Thyroid gland (tissue), 4 donors: ENCODE results near the gene NOC4L. TPM values are rescaled to one million over a fixed set of nuclear protein-coding genes. Genes with fewer than 3 reads are reported as not detected.

Experiments used
- DNase-seq, 2 donors: peaks; one replicate each; pipeline ENCODE4 v3.0.0-alpha.2; 2019
- H3K27ac ChIP-seq, 3 donors: fragments of 200-600 bp; sonication (generic); 1 replicate in 2 of 3; 2 replicates in 1 of 3; pipeline ENCODE4 v1.5.1; 2016 to 2019; ENCODE audit warnings: mild to moderate bottlenecking in 1 of 3, moderate library complexity in 1 of 3
- H3K27me3 ChIP-seq: fragments of 200-600 bp; sonication (generic); one replicate; pipeline ENCODE4 v1.5.1; 2019
- H3K36me3 ChIP-seq, 2 donors: fragments of 200-600 bp; sonication (generic); one replicate each; pipeline ENCODE4 v1.5.1; 2016 to 2019
- H3K4me1 ChIP-seq, 2 donors: fragments of 200-600 bp; sonication (generic); one replicate each; pipeline ENCODE4 v1.5.1; 2017 to 2019
- H3K4me3 ChIP-seq, 3 donors: fragments of 200-600 bp; sonication (generic); replicated peaks in 1 of 3; 1 replicate in 2 of 3; 2 replicates in 1 of 3; pipeline ENCODE4 v1.5.1; 2016; ENCODE audit warnings: mild to moderate bottlenecking in 1 of 3
- H3K9me3 ChIP-seq: fragments of 200-600 bp; sonication (generic); one replicate; pipeline ENCODE4 v1.5.1; 2017
- POLR2A ChIP-seq, 2 donors: fragments of 450-650 bp; IDR thresholded peaks; one replicate each; pipeline ENCODE4 v1.6.1; 2017; ENCODE audit warnings: antibody characterized with exemption in 2 of 2, mild to moderate bottlenecking in 2 of 2, moderate library complexity in 1 of 2
- WGBS, 2 donors: methylation state at CpG; one replicate each; pipeline ENCODE4 v1.1.5; 2017; 5-methylcytosine and 5-hydroxymethylcytosine counted together
- intact Hi-C: fragments of 100-400 bp; cut with DNase I; formaldehyde crosslinking; loops from one replicate; pipeline ENCODE4 v1.15.1; 2023
- total RNA-seq, 4 donors: library from RNA; depleted of rRNA; stranded (reverse); fragments of >200 nt; gene quantifications; one replicate each; pipeline ENCODE4 v1.2.3, GENCODE V29; 2016
- TF ChIP-seq, protein P1 (sequence below), 6 experiments: fragments of 200-600 bp in 3 of 6; fragments of 450-650 bp in 3 of 6; sonication (generic) in 3 of 6; IDR thresholded peaks; one replicate each; pipeline ENCODE4 v1.5.1; 2016 to 2019; ENCODE audit warnings: antibody characterized with exemption in 6 of 6, mild to moderate bottlenecking in 2 of 6, inconsistent platforms in 1 of 6, moderate library complexity in 1 of 6

The NOC4L gene
- total RNA-seq = 10 to 100 TPM in 2 of 4 donors, 1 to 10 TPM in 2; 9.3 to 22.4 (median 10.1) TPM

DNA sequence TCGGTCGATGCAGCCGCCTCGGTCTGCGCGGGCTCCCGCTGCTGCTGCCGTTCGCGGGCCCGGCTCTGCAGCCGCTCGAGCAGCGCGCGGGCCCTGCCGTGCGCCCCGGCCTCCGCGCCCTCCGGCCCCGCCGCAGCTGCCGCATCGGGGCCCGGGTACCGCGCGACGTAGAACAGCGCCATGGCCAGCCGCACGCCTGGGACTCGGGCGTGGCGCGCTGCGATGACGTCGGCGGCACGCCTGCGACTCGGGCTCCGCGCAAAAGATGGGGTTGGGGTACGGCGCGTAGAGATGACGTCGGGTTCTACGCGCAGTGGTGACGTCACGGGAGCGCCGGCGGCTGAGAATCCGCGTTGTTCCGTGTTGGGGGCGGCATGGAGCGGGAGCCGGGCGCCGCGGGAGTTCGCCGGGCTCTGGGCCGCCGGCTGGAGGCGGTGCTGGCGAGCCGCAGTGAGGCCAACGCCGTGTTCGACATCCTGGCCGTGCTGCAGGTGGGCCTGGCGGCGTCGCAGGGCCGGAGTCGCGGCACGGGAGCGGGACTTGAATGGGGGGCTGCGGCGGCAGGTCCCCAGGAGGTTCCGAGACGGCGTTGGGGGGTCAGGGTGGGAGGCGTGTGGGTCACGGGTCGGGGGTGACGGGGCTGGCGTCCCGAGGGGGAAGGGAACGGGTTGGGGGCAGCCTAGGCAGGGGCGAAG, at the start of gene NOC4L, which contains the start of gene DDX51:
Gene NOC4L, plus strand, starts transcription at position 343 of the 695 bp plus-strand sequence. Its CDS starts 32 bp downstream, at position 375.
Gene DDX51, minus strand, starts transcription at position 205 of the 695 bp plus-strand sequence. Its CDS starts 23 bp downstream, at position 182.
- H3K9me3 ChIP-seq = no peaks in the 10 kb centered on the region
- intact Hi-C loops = loop anchor here (10.0 kb wide), 2 partner anchors 59 to 351 kb away; partner anchors contain the start of gene FBRSL1
- H3K4me1 ChIP-seq = peaks cover 18 to 21% of the 10 kb centered on the region in 2 donors
- peak; percentile 92 to 94 for DNase-seq
- H3K4me3 ChIP-seq = peak within 1 kb of the TSS; percentile 45 to 94 (median 92)
- H3K27me3 ChIP-seq = no peaks in the 10 kb centered on the region
- TF ChIP-seq POLR2A (IDR thresholded peaks at IDR 0.05) = peak in 1 of 2 donors; percentile 68
- TF ChIP-seq, protein P1, sequence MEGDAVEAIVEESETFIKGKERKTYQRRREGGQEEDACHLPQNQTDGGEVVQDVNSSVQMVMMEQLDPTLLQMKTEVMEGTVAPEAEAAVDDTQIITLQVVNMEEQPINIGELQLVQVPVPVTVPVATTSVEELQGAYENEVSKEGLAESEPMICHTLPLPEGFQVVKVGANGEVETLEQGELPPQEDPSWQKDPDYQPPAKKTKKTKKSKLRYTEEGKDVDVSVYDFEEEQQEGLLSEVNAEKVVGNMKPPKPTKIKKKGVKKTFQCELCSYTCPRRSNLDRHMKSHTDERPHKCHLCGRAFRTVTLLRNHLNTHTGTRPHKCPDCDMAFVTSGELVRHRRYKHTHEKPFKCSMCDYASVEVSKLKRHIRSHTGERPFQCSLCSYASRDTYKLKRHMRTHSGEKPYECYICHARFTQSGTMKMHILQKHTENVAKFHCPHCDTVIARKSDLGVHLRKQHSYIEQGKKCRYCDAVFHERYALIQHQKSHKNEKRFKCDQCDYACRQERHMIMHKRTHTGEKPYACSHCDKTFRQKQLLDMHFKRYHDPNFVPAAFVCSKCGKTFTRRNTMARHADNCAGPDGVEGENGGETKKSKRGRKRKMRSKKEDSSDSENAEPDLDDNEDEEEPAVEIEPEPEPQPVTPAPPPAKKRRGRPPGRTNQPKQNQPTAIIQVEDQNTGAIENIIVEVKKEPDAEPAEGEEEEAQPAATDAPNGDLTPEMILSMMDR (IDR thresholded peaks at IDR 0.05) = peak in 2 of 6 experiments; percentile 13 to 45
- whole genome bisulfite sequencing, 2 donors = 1% methylated on average over 15 of the region's 100 CpGs
- peak within 1 kb of the TSS; percentile 74 to 83 (median 80) for H3K27ac ChIP-seq
- H3K36me3 ChIP-seq = peaks cover 26 to 29% of the 10 kb centered on the region in 2 donors

- TF ChIP-seq, protein P1 (IDR thresholded peaks at IDR 0.05) = no peak
- TF ChIP-seq POLR2A (IDR thresholded peaks at IDR 0.05) = no peak
- H3K4me3 ChIP-seq = no peak overlapping the region
- no peaks in the 10 kb centered on the region for H3K27me3 ChIP-seq
- no peak for DNase-seq
- no peaks in the 10 kb centered on the region for H3K9me3 ChIP-seq
- H3K4me1 ChIP-seq = no peaks in the 10 kb centered on the region
- intact Hi-C loops = no loop called here
- no peak overlapping the region for H3K27ac ChIP-seq
- WGBS, 2 donors = 89 to 97% methylated on average over 11 of the region's 11 CpGs
- H3K36me3 ChIP-seq = peaks cover 0 to 7% of the 10 kb centered on the region in 2 donors
These were observed 48.5 kb upstream of the NOC4L start for GRCh38 chr12:132095520-132096409.

- DNase-seq = no peak
- Histone ChIP-seq H3K36me3 (no peaks in the 10 kb centered on the region), H3K4me1 (peaks cover 0 to 10% of the 10 kb centered on the region in 2 donors), H3K27me3 (no peaks in the 10 kb centered on the region), H3K9me3 (no peaks in the 10 kb centered on the region), H3K27ac (no peak overlapping the region), H3K4me3 (no peak overlapping the region)
- 93 to 94% methylated on average over 12 of the region's 12 CpGs for WGBS, 2 donors
- TF ChIP-seq POLR2A (IDR thresholded peaks at IDR 0.05) = no peak
- TF ChIP-seq, protein P1 (IDR thresholded peaks at IDR 0.05) = no peak
- intact Hi-C loops = no loop called here
These were observed 44.5 kb upstream of the NOC4L start for GRCh38 chr12:132099739-132100138.

DNA sequence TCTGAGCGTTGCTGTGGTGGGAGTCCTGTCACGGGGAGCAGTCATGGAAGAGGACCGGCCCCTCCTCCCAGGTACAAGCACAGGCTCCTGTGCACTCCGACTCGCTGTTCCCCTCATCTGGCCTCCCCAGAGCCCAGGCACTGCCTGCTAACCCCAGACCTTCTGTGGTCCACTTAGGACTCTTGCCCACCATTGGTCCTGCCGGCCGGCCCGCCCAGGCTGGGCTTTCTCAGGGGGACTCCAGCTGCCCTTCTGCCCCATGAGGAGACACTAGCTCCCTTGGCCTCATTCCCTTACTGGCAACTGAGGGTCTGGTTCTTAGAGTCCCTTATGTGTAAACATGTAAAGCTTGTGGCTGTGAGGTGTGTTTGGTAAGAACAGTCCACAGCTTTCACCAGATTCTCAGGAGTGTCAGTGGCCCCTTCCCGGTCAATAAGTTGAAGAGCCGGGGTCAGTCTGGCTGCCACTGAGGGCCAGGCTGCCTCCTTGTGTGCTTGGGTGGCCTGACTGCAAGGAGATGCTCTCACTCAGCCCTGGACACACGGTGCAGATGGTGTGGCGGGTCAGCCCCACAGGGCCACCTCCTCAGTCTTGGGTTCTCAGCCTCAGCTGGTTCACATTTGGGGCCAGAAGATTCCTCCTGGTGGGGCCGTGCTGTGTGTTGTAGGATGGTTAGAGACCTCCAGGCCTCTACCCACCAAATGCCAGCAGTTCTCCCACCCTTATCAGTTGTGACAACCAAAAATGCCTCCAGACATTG, 43.8 kb upstream of the NOC4L start:
- 94 to 100% methylated on average over 9 to 11 of the region's 13 CpGs for WGBS, 2 donors
- H3K4me3 ChIP-seq = no peak overlapping the region

More for the DNA sequence above, 43.8 kb upstream of the NOC4L start:
- no peak for DNase-seq
- H3K27ac ChIP-seq = no peak overlapping the region
- no peak for TF ChIP-seq POLR2A (IDR thresholded peaks at IDR 0.05)
- TF ChIP-seq, protein P1 (IDR thresholded peaks at IDR 0.05) = no peak
- H3K9me3 ChIP-seq = no peaks in the 10 kb centered on the region
- H3K36me3 ChIP-seq = no peaks in the 10 kb centered on the region
- H3K4me1 ChIP-seq = peaks cover 0 to 10% of the 10 kb centered on the region in 2 donors
- no peaks in the 10 kb centered on the region for H3K27me3 ChIP-seq
- intact Hi-C loops = no loop called here
